Skin epidermis (tissue), 12 donors: Measurements from ENCODE around the gene OCA2.

Experiments used
- H3K27ac ChIP-seq, 21 experiments: fragments of 200-600 bp; sonication (generic) in 11 of 21; one replicate each; pipeline ENCODE4 v1.5.0; 2020; ENCODE audit warnings: mild to moderate bottlenecking in 3 of 21, inconsistent platforms in 2 of 21, moderate library complexity in 2 of 21
- H3K4me3 ChIP-seq, 7 experiments: fragments of 200-600 bp; sonication (generic) in 2 of 7; one replicate each; pipeline ENCODE4 v1.5.0; 2020; ENCODE audit warnings: inconsistent platforms in 2 of 7, mild to moderate bottlenecking in 2 of 7, moderate library complexity in 1 of 7

Gene OCA2

GRCh38 chr15:28107111-28107903, 8.2 kb upstream of the OCA2 start:
- Histone ChIP-seq H3K27ac (peak overlapping the region in 4 of 21 experiments; percentile 1 to 38 (median 8)), H3K4me3 (peak overlapping the region; percentile 31 to 54 (median 37))

DNA sequence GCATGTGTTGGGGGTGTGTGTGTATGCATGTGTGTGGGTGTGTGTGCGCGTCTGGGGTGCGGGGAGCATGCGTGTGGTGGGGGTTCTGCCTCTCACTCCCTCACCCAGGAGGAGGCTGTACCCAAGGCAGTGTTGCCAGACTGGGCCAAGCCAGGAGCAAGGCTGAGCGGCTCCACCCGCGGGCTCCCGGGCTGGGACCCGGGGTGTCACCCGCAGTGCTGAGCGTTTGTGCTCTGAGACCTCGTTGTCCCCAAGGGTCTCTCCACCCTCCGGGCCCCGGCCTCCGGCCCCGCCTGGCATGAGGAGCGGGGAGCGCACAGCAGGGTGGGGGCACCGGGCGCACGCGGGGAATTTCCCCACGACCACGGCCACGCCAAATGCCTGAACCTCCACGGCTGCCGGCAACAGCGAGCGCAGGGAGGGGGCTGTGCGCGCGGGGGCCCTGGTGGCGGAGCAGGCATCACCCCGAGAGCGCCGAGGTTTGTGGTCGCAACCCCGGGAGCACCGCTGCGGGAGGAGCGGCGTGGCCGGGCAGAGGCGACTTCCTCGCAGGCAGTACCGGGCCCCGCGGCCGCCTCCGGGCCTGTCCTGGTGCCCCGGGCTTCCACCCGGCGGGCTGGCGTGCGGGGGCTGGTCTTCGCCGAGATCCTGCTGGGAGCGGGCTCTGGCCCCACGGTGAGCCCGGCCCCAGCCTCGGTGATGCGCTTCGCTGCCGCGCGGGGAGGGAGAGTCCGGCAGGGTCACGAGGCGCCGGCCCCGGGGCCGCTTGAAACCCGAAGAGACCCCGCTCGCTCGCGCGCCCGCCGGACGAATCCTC, 7.4 kb upstream of the OCA2 start:
- Histone ChIP-seq H3K27ac (peak overlapping the region in 3 of 21 experiments; percentile 1 to 38 (median 15)), H3K4me3 (peak overlapping the region; percentile 31 to 54 (median 37))

DNA sequence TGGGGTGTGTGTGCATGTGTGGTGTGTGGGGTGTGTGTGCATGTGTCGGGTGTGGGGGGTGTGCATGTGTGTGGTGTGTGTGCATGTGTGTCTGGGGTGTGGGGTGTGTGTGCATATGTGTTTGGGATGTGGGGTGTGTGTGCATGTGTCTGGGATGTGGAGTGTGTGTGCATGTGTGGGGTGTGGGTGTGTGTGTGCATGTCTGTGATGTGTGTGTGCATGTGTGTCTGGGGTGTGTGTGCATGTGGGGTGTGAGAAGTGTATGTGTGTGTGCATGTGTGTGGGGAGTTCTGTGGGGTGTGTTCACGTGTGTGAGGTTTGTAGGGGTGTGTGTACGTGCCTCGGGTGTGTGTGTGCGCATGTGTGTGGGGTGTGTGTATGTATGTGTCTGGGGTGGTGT, 6.7 kb upstream of the OCA2 start:
- Histone ChIP-seq H3K4me3 (no peak overlapping the region), H3K27ac (no peak overlapping the region)

GRCh38 chr15:28105224-28105791, 6.2 kb upstream of the OCA2 start:
- H3K4me3 ChIP-seq, result no peak overlapping the region

DNA sequence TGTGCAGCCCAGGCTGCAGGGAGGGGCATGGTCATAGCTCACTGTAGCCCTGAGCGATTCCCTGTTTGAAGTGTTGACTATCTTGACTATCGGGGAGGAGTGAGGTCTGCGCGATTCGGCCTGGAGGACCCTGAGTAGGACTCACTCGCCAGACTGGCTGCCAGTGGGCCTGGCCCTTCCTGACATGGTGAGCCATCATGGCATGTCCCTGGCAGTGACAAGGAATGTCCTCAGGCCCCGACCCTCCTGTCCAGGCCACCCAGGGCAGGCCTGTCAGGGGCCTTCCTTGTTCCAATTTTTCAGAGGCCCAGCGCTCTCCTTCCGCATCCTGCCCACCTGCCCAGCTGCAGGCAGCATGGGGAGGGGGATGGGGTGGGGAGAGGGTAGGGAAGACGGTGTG, 5.2 kb upstream of the OCA2 start:
- no peak overlapping the region for H3K27ac ChIP-seq
- no peak overlapping the region for H3K4me3 ChIP-seq

More at GRCh38 chr15:28105224-28105791, 6.2 kb upstream of the OCA2 start:
- H3K27ac ChIP-seq, result no peak overlapping the region

- no peak overlapping the region for H3K4me3 ChIP-seq
- H3K27ac ChIP-seq, result no peak overlapping the region
These were observed 4.7 kb upstream of the OCA2 start for GRCh38 chr15:28103831-28104230.

GRCh38 chr15:28101983-28102441, 2.9 kb upstream of the OCA2 start:
- no peak overlapping the region for H3K4me3 ChIP-seq
- H3K27ac ChIP-seq, result no peak overlapping the region

DNA sequence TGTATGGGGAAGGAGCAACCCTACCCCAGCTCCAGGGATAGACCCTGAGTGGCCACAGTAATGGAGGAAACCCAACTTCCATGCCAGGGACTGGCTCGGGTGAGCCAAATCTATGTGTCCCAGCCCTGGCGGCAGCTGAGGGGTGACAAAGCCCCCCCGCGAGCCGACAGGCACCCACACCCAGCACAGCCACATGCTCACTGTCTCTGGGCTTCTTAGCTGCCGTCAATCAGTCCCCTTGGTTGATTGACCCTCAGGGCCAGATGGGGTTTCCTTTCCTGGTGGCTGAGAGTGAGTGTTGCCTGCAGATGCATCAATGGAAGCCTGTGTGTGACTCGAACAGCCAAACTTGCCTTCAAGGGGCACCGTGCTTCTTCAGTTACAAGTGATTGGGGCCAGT, 2.1 kb upstream of the OCA2 start:
- Histone ChIP-seq H3K27ac (no peak overlapping the region), H3K4me3 (no peak overlapping the region)

- no peak overlapping the region for H3K4me3 ChIP-seq
- no peak overlapping the region for H3K27ac ChIP-seq
These were observed 1.5 kb upstream of the OCA2 start for GRCh38 chr15:28100516-28101195.

DNA sequence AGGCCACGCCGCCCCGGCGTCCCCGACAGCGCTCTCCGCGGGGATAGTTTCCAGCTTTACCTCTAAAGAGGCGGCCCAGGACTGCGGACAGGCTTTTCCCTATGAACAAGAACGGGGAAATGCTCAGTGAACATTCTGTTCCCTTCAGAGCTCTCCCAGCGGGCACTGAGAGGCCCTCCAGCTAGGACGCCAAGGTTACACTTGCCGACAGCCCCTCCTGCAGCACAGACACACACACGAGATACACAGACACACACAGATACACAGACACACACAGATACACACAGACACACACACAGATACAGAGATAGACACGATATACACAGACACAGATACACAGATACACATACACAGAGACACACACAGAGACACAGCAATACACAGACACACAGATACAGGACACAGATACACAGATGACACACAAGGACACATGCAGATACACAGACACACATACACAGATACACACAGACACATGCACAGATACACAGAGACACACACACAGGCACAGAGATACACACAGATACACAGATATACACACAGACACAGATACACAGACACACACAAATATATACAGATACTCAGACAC, 533 bp upstream of the OCA2 start:
- Histone ChIP-seq H3K27ac (peak overlapping the region in 1 of 21 experiments; percentile 29), H3K4me3 (peak overlapping the region in 2 of 7 experiments; percentile 11 to 26)

- peak overlapping the region in 1 of 21 experiments; percentile 10 for H3K27ac ChIP-seq
- no peak overlapping the region for H3K4me3 ChIP-seq
These were observed 752 bp downstream of the OCA2 start for GRCh38 chr15:28098360-28098765.

DNA sequence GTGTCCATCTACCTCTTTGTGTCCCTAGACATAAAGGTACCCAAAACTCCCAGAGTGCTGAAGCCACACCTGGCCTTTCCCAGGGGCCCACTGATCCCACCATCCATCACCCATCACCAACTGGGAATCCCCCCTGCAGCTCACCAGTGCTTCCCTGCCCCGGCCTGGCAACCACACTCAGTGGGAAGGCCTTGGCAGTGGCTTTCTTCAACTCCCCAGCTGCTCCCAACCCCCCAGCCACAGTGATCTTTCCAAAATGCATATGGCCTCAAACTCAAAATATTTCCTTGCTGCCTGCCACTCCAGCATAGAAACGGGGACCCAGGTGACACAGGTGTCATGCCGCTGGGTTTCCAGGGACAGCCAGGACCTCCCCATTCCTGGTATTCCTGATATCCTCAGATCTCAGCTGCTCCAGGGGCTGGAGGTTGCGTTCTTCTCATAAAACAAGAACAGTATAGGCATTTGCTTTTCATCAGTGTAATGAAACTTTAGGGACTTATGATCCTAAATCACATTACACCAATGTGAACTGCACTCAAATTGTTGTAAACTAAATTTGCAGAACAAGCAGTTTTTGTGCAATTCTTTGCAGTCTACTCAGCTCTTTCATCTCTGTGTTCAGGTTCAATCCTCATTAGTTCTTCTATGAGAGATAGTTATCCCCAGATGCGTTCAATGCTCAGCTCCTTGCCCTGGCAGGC, 1.3 kb downstream of the OCA2 start:
- Histone ChIP-seq H3K4me3 (no peak overlapping the region), H3K27ac (no peak overlapping the region)

DNA sequence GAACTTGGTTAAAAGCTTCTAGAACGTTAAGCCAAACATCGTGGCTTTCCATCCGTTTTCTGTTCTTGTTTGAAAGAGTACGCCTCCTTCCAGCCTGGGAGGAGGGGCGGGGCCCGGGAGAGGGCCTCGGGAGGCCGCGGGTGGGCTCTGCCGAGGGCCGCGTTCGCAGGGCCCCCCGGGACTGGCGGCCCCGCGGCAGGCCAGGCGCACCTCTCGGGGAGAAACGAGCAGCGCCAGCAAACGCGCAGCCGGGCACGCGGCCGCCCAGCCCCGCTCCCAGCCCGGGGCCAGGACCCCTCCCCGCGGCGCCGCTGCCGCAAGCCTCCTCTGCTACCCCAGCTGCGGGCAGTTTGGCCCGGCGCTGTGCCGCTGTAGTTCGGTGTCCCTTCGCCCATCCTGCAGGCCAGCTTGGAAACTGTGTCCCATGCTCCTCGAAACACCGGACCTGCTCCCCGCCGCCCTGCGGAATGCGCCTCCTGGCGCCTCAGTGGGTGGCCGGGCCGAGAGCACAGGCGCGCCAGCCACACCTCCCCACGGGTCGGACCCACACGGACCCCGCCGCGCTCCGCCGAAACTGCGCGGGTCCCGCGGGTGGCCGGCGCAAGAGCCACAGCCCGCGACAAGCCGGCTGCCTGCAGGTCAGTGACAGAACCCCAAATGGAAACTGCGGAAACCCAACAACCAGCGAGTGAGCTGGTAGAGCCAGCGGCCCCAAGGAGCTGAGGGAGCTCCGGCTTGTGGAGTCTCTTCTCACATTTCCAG, 2.3 kb downstream of the OCA2 start:
- peak overlapping the region in 4 of 21 experiments; percentile 0 to 56 (median 28) for H3K27ac ChIP-seq

GRCh38 chr15:28096411-28096669, 2.8 kb downstream of the OCA2 start:
- Histone ChIP-seq H3K4me3 (peak overlapping the region; percentile 21 to 44 (median 30)), H3K27ac (peak overlapping the region in 4 of 21 experiments; percentile 0 to 51 (median 28))

More for the DNA sequence above, 2.3 kb downstream of the OCA2 start:
- H3K4me3 ChIP-seq, result peak overlapping the region; percentile 21 to 44 (median 30)

- Histone ChIP-seq H3K27ac (peak overlapping the region in 13 of 21 experiments; percentile 14 to 79 (median 68)), H3K4me3 (peak overlapping the region; percentile 21 to 44 (median 30))
These were observed 4.2 kb downstream of the OCA2 start for GRCh38 chr15:28094732-28095521.

- Histone ChIP-seq H3K4me3 (peak overlapping the region in 1 of 7 experiments; percentile 44), H3K27ac (no peak overlapping the region)
These were observed 5.2 kb downstream of the OCA2 start for GRCh38 chr15:28093752-28094535.

DNA sequence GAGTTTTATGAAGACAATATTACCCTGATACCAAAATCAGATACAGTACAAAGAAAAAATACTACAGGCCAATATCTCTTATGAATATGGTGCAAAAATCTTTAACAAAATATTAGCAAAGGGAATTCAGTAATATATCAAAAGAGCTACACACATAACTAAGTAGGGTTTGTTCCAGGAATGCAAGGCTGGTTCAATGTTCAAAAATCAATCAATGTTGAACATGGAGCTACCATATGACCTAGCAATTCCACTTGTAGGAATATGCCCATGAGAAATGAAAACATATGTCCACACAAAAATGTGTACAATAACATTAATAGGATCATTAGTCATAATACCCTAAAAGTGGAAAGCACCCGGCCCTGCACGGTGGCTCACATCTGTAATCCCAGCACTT, 7.8 kb downstream of the OCA2 start:
- no peak overlapping the region for H3K27ac ChIP-seq
- no peak overlapping the region for H3K4me3 ChIP-seq
